HL-60/S4 (cell line): ENCODE measurements around the gene ELOB.

Experiments used
- in situ Hi-C: fragments of 300-500 bp; cut with MboI; formaldehyde crosslinking; loops from 2 replicates; pipeline ENCODE4 v1.14.3; 2022; ENCODE audit warnings: low sequenced_read_pairs

Gene ELOB

GRCh38 chr16:2769100-2769529 is 8.0 kb downstream of the ELOB start:
- in situ Hi-C loops = no loop called here

GRCh38 chr16:2768403-2769089 is 8.5 kb downstream of the ELOB start:
- in situ Hi-C loops = no loop called here

DNA sequence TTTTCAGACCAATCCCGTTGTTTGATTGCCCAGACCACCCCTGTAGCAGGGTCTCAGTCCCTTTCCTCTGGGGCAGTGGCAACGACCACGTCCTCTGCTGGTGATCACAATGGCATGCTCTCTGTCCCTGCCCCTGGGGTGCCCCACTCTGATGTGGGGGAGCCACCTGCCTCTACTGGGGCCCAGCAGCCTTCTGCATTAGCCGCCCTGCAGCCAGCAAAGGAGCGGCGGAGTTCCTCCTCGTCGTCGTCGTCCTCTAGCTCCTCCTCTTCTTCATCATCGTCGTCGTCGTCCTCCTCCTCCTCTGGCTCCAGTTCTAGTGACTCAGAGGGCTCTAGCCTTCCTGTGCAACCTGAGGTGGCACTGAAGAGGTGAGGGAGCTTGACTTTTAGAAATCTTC is 9.2 kb downstream of the ELOB start:
- in situ Hi-C loops = no loop called here

DNA sequence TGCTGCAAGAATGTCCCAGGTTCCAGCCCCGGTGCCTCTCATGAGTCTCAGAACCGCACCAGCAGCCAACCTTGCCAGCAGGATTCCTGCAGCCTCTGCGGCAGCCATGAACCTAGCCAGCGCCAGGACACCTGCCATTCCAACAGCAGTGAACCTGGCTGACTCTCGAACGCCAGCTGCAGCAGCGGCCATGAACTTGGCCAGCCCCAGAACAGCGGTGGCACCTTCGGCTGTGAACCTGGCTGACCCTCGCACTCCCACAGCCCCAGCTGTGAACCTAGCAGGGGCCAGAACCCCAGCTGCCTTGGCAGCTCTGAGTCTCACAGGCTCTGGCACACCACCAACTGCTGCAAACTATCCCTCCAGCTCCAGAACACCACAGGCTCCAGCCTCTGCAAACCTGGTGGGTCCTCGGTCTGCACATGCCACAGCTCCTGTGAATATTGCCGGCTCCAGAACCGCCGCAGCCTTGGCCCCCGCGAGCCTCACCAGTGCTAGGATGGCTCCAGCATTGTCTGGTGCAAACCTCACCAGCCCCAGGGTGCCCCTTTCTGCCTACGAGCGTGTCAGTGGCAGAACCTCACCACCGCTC is 9.8 kb downstream of the ELOB start:
- in situ Hi-C loops = no loop called here

GRCh38 chr16:2766430-2767139 is 10.5 kb downstream of the ELOB start:
- in situ Hi-C loops = no loop called here

- in situ Hi-C loops = no loop called here
Observed at GRCh38 chr16:2765462-2766404, 11.3 kb downstream of the ELOB start.

DNA sequence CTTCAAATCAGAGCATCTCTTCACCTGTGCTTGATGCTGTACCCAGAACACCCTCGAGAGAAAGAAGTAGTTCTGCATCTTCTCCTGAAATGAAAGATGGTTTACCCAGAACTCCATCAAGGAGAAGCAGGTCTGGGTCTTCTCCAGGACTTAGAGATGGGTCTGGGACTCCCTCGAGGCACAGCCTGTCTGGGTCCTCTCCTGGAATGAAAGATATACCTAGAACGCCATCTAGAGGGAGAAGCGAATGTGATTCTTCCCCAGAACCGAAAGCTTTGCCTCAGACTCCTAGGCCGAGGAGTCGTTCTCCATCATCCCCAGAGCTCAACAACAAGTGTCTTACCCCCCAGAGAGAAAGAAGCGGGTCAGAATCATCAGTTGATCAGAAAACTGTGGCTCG is 12.4 kb downstream of the ELOB start:
- in situ Hi-C loops = no loop called here

GRCh38 chr16:2763173-2763572 is 13.9 kb downstream of the ELOB start:
- in situ Hi-C loops = no loop called here

DNA sequence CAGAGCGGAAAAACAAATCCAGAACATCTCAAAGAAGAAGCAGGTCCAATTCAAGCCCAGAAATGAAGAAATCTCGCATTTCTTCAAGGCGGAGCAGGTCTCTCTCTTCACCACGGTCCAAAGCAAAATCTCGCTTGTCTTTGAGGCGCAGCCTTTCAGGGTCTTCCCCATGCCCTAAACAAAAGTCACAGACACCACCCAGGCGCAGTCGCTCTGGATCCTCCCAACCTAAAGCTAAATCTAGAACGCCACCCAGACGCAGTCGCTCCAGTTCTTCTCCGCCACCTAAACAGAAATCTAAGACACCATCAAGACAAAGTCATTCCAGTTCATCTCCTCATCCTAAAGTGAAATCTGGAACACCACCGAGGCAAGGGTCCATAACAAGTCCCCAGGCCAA is 14.4 kb downstream of the ELOB start:
- in situ Hi-C loops = no loop called here

DNA sequence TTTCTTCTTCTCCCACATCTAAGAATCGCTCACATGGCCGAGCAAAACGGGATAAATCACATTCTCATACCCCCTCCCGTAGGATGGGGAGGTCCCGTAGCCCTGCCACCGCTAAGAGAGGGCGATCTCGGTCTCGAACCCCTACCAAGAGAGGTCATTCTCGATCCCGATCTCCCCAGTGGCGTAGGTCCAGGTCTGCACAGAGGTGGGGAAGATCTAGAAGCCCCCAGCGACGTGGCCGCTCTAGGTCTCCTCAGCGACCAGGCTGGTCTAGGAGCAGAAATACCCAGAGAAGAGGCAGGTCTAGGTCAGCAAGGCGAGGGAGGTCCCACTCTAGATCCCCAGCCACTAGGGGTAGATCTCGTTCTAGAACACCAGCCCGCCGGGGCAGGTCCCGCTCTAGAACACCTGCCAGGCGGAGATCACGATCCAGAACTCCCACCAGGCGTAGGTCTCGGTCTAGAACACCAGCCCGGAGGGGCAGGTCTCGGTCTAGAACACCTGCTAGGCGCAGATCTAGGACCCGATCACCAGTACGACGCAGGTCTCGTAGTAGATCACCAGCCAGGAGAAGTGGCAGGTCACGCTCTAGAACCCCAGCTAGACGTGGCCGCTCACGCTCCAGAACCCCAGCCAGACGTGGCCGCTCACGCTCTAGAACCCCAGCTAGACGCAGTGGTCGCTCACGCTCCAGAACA is 15.0 kb downstream of the ELOB start:
- in situ Hi-C loops = no loop called here

GRCh38 chr16:2761472-2761871 is 15.6 kb downstream of the ELOB start:
- in situ Hi-C loops = no loop called here

- in situ Hi-C loops = no loop called here
Observed at GRCh38 chr16:2757344-2757743, 19.7 kb downstream of the ELOB start.

DNA sequence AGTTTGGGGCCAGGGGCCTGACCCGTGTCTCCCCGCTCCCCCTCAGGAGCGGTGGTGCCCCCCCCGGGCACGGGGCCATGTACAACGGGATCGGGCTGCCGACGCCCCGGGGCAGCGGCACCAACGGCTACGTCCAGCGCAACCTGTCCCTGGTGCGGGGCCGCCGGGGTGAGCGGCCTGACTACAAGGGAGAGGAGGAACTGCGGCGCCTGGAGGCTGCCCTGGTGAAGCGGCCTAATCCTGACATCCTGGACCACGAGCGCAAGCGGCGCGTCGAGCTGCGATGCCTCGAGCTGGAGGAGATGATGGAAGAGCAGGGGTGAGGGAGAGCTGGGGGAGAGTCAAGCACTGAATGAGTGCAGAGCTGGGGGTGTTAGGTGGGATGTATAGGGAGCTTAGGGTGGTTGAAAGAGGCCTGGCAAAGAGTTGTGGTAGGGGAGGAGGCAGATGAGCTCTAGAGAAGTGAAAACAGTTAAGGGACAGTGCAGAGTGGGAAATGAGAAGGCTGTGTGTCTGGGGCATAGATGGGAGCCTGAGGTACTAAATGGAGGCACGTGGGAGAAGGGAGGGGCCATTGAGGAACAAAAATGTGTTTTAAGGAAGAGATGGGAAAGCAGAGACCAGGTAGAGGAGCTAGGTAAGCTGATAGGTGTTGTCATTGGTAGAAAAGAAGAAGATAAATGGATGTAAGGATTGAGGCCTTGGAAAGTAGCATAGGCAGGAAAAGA is 20.6 kb downstream of the ELOB start:
- in situ Hi-C loops = no loop called here

DNA sequence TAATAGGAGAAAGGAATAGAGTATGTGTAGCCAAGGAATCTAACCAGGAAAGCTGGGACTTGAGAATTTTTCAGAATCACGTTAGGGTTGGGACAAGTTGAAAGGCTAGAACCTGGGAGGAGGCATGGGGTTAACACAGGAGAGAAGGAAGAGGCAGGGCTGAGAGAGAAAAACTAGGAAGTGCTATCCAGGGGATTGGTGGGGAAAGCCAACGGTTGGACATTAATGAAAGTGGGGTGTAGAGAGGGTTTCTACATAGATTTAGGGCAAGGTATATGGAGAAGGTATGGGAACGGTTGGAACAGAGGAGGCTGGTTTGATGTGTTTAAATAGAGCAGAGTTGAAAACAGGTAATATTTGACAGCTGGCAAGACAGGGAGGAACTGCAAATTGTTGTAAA is 21.9 kb downstream of the ELOB start:
- in situ Hi-C loops = no loop called here

- in situ Hi-C loops = no loop called here
Observed at GRCh38 chr16:2753733-2754020, 23.4 kb downstream of the ELOB start.

DNA sequence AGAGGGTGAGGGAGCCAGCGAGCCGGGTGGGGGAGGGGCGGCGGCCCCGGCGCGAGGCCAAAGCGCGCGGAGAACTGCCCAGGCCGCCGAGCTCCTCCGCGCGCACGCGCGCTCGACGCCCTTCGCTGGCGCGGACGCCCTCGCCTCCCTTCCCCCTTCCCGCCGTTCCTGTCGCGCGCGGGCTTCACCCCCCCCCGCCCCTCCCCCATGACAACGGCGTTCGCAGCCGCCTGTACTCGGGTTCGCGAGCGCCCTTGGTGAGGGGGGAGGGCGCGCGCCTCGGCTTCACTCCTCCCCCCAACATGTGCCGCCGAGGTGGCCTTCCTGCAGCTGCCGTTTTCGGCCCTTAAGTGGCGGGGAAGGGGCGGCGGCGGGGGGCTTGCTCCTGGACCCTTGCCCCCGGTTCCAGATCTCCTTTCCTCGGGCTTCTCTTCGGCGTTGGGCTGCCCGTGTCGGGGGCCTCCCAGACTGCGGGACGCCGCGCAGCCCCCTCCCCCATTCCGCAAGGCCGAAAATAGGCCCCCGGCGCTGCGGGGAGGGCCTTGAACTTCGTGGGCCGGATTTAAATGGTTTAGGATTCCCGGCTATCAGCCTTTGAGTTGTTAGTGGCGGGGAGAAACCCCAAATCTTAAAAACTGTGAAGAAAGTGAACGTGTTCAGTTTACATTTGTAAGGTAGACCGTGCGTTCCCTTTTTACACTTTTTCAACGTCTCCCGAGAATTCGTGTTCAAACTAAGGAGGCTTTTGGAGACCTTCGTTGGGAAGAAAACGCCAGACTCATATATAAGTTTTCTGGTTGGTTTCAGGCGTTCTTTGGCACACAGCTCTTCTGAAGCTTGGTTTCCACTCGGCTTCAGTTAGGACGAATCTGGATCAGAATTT is 24.0 kb downstream of the ELOB start:
- in situ Hi-C loops = no loop called here

DNA sequence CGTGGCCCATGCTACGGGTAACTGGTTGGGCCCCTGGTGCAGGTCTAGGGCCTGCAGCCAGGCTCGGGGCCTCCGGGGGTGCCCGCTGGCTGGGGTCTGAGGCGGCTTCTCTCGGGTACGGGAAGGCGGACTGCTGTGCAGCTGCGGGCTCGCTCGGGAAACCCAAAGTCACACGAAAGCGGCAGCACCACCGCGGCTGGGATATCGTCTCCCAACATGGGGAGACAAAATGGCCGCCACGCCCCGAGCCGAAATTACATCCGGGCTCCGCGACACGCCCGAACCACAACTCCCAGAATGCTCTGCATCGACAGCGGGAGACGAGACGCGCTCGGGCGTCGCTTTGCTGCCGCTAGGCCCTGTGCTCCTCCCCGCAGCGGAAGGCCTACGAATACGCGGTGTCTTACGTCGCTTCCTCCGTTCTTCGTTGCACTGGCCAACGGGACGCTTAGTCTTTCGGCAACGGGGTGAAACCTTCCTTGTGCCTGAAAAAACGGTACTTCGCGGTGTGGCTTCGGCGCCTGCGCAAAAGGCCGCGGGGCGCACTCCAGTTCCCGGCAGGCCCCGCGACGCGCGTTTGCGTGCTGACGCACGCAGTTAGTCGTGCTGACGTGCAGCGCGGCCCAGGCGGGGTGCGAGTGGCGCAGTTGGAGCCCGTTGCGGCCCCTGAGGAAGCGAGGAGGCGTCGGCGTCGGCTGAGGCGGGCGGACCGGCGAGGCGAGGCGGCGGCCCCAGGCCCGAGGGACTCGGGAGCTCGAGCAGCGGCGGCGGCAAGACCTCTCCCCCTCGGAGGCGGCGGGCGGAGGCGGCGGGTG is 24.8 kb downstream of the ELOB start, which contains the start of gene SRRM2:
SRRM2 (plus strand) TSS at position 604 of the 815 bp plus-strand sequence. CDS start 3,727 bp downstream, outside the sequence.
- in situ Hi-C loops = no loop called here

- in situ Hi-C loops = no loop called here
Observed at GRCh38 chr16:2751577-2752034, 25.5 kb downstream of the ELOB start.
